ENCODE results near the gene HK3.

The HK3 gene

GRCh38 chr5:176886336-176887251 is 12.6 kb downstream of the HK3 start:
- no peaks in the 10 kb centered on the region for H3F3A ChIP-seq (ENCODE audit: low read depth)
- H4K20me1 ChIP-seq (ENCODE audit: insufficient read depth, low read length, poor library complexity, severe bottlenecking), result no peaks in the 10 kb centered on the region
- H3K9ac ChIP-seq (ENCODE audit: low read depth, low read length, poor library complexity, severe bottlenecking), result no peak overlapping the region
- H3K27me3 ChIP-seq (ENCODE audit: insufficient read depth, low read length, poor library complexity, severe bottlenecking), result no peaks in the 10 kb centered on the region
- H3K4me1 ChIP-seq (ENCODE audit: insufficient read depth, low read length, poor library complexity, severe bottlenecking), result no peaks in the 10 kb centered on the region
- H3K9me2 ChIP-seq (replicated peaks; ENCODE audit: low read depth, low read length), result no peaks in the 10 kb centered on the region
- no peaks in the 10 kb centered on the region for H3K36me3 ChIP-seq (ENCODE audit: insufficient read depth, low read length)
- no peaks in the 10 kb centered on the region for H3K79me2 ChIP-seq (ENCODE audit: insufficient read depth, low read length)
- no peak overlapping the region for H2AFZ ChIP-seq (ENCODE audit: low read length)
- H3K4me3 ChIP-seq (ENCODE audit: low read length, poor library complexity, severe bottlenecking), result no peak overlapping the region
- TF ChIP-seq CTCF (conservative IDR thresholded peaks at IDR 0.05; ENCODE audit: low read length) (no peak), EZH2phosphoT487 (IDR thresholded peaks at IDR 0.05; ENCODE audit: borderline replicate concordance) (no peak)
- H3K9me3 ChIP-seq (ENCODE audit: insufficient read depth, low read depth, low read length), result no peaks in the 10 kb centered on the region
- H3K4me2 ChIP-seq (ENCODE audit: low read depth, low read length, poor library complexity, severe bottlenecking), result no peak overlapping the region

DNA sequence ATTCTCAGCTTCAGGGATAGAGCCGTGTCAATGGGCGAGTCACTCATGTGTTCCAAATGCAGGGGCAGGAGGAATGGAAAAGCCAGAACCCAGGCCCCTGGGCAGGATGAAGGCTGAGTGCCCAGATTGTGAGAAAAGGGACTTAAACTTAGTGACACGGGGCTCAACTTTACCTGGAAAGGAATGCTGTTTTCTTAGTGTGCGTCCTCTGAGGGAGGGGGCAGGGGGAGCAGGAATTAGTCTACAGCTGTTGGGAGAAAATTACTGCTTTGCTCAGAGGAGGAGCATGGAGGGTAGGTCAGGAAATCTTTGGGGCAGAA is 14.6 kb downstream of the HK3 start:
- Histone ChIP-seq H3K4me1 (ENCODE audit: insufficient read depth, low read length, poor library complexity, severe bottlenecking) (no peaks in the 10 kb centered on the region), H3K4me2 (ENCODE audit: low read depth, low read length, poor library complexity, severe bottlenecking) (no peak overlapping the region), H3K9ac (ENCODE audit: low read depth, low read length, poor library complexity, severe bottlenecking) (no peak overlapping the region), H3K79me2 (ENCODE audit: insufficient read depth, low read length) (no peaks in the 10 kb centered on the region), H3K36me3 (ENCODE audit: insufficient read depth, low read length) (no peaks in the 10 kb centered on the region), H3K4me3 (ENCODE audit: low read length, poor library complexity, severe bottlenecking) (no peak overlapping the region), H3F3A (ENCODE audit: low read depth) (no peaks in the 10 kb centered on the region), H3K27me3 (ENCODE audit: insufficient read depth, low read length, poor library complexity, severe bottlenecking) (no peaks in the 10 kb centered on the region), H4K20me1 (ENCODE audit: insufficient read depth, low read length, poor library complexity, severe bottlenecking) (no peaks in the 10 kb centered on the region), H3K9me3 (ENCODE audit: insufficient read depth, low read depth, low read length) (no peaks in the 10 kb centered on the region), H2AFZ (ENCODE audit: low read length) (no peak overlapping the region), H3K9me2 (replicated peaks; ENCODE audit: low read depth, low read length) (no peaks in the 10 kb centered on the region)
- TF ChIP-seq EZH2phosphoT487 (IDR thresholded peaks at IDR 0.05; ENCODE audit: borderline replicate concordance) (no peak), CTCF (conservative IDR thresholded peaks at IDR 0.05; ENCODE audit: low read length) (no peak)

DNA sequence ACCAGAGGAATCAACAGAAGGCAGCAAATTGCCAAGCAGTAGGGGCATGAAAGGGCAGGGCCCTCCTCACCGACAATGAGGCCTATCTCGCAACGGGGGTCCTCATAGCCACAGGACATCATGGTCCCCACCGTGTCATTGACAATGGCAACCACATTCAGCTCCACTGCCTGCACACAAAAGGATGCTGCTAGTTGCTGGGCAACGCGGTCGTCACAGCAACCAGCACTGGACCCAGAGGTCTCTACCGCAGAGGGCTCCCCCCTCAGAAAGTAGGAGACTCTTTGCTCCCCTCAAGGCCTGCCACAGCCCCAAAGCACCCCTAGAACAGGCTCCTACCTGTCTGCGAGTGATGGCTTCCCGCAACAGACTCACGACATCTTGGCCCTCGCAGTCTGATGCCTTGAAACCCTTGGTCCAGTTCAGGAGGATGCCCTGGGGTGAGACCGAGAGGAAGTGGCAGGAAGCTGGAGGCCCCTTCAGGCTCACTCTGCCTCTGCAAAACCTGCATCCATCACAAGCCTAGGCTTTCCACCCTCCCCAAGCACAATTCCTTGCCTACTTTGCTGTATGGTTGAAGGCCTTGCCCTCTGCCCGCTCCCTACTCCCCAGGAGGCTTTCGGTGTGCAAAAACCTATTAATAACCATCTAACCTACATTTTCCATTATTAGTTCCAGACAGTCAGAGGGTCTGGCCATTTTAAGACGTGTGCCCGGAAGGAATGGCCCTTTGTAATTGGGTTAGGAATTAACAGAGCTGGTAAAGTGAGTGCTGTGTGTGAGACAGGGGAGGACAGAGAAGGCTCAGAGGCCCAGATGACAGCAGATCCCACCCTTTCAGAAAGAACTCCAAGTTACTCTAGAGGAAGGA is 15.2 kb downstream of the HK3 start:
- no peak overlapping the region for H2AFZ ChIP-seq (ENCODE audit: low read length)
- H3K9me3 ChIP-seq (ENCODE audit: insufficient read depth, low read depth, low read length), result no peaks in the 10 kb centered on the region
- H3K9ac ChIP-seq (ENCODE audit: low read depth, low read length, poor library complexity, severe bottlenecking), result no peak overlapping the region
- no peaks in the 10 kb centered on the region for H3K4me1 ChIP-seq (ENCODE audit: insufficient read depth, low read length, poor library complexity, severe bottlenecking)
- H3K4me2 ChIP-seq (ENCODE audit: low read depth, low read length, poor library complexity, severe bottlenecking), result no peak overlapping the region
- no peaks in the 10 kb centered on the region for H3K9me2 ChIP-seq (replicated peaks; ENCODE audit: low read depth, low read length)
- H3K4me3 ChIP-seq (ENCODE audit: low read length, poor library complexity, severe bottlenecking), result no peak overlapping the region
- H3K36me3 ChIP-seq (ENCODE audit: insufficient read depth, low read length), result no peaks in the 10 kb centered on the region
- H3F3A ChIP-seq (ENCODE audit: low read depth), result no peaks in the 10 kb centered on the region
- no peak for TF ChIP-seq CTCF (conservative IDR thresholded peaks at IDR 0.05; ENCODE audit: low read length)
- no peaks in the 10 kb centered on the region for H4K20me1 ChIP-seq (ENCODE audit: insufficient read depth, low read length, poor library complexity, severe bottlenecking)
- H3K79me2 ChIP-seq (ENCODE audit: insufficient read depth, low read length), result no peaks in the 10 kb centered on the region
- H3K27me3 ChIP-seq (ENCODE audit: insufficient read depth, low read length, poor library complexity, severe bottlenecking), result no peaks in the 10 kb centered on the region
